GM19438 (cell line): ENCODE results near the gene IFNL3.
"Not testable (repeated sequence)": the region's sequence is repeated elsewhere in the genome, so short reads cannot be mapped to it uniquely, and the experiment has no call there.

Source experiments
- ATAC-seq: cut with Tn5 transposase; IDR thresholded peaks from one replicate; pipeline ENCODE4 v1.9.1; 2021; ENCODE audit warnings: low read depth; ENCODE audit not compliant: unreplicated experiment

The IFNL3 gene

DNA sequence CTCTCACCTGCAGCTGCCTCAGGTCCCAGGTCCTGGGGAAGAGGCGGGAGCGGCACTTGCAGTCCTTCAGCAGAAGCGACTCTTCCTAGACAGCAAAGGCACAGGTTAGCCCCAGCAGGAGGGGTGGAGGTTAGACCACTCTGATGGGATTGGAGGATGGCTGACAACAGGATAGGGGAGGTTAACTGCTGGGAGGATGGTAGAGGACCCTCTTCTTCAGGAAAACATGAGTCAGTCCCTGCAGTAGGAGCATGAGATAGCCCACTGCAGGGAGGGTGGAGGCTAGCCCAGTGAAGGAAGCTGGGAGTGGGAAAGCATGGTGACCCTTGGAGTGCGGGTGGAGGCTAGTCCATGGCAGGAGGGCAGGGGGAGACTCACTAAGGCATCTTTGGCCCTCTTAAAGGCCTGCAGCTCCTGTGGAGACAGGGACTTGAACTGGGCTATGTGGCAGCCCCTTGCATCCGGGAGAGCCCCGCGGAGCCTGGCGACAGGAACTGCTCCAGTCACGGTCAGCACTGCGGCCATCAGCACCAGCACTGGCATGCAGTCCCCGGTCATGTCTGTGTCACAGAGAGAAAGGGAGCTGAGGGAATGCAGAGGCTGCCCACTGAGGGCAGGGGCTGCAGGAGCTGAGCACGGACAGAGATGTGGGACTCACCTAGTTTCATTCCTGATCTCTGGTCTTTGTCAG is at the start of gene IFNL3:
IFNL3 (minus strand) TSS at position 597 of the 691 bp plus-strand sequence; CDS start at position 558, 39 bp downstream.
- not testable (repeated sequence) for ATAC-seq

DNA sequence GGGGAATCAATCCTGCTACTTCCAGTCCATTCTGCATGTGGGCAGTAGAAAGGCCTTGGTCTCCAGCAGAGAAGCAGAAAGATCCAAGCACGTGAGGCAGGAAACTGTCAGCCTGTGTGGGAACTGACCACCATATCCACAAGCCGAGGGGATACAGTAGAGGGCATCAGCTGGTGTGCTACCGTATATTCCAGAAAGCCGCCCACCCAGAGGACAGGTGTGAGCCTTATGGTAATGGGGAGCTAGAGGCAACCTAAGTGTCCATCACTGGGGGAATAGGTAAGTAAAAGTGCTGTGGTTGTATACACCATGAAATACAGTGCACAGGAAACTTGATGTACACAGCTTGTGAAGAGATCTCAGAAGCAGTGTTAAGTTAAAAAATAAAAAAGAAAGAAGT is 48.6 kb upstream of the IFNL3 start:
- ATAC-seq = no peak

DNA sequence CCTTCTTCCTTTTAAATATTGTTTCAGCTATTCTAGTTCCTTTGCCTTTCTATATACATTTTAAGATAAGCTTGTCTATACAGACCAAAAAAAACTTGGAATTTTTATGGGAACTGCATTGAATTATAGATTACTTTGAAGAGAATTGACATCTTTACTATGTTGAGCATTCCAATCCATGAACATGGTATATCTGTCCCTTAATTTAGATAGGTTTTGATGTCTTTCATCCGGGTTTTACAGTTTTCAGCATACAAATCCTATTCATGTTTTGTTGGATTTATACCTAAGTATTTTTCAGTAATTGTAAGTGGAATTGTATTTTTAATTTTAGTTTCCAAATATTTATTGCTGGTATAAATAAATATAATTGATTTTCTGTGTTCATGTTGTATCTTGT is 39.2 kb upstream of the IFNL3 start:
- no peak for ATAC-seq

DNA sequence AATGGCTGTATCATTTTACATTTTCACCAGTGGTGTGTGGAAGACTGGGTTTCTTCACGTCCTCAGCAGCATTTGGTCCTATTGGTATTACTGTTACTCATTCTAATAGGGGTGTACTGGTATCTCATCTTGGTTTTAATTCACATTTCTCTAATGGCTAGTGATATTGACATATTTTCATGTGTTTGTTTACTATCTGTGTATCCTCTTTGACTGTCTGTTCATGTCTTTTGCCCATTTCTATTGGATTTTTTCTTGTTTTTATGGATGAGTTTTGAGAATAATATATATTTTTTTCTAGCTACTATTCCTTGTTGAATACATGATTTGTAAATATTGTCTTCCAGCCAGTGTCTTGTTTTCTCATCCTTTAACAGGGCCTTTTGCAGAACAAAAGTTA is 37.2 kb upstream of the IFNL3 start:
- no peak for ATAC-seq

DNA sequence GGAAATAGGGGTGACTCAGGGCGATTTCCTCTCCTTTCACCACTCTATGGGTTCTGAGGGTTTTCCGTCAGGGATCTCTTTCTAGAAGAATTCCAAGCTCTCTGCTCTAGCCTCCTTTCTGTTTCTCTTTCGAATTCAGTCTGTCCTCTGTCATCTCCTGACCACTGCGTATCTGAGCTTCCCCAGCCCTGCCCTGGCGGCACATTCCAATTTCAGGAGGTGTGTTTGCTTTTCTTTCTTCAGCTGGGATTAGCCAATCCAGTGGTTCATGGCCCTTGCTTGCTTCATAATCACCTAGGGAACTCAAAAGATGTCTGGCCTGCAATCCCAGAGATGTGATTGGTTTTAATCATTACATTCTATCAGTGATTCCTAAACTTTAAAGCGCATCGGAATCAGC is 32.8 kb upstream of the IFNL3 start:
- no peak for ATAC-seq

DNA sequence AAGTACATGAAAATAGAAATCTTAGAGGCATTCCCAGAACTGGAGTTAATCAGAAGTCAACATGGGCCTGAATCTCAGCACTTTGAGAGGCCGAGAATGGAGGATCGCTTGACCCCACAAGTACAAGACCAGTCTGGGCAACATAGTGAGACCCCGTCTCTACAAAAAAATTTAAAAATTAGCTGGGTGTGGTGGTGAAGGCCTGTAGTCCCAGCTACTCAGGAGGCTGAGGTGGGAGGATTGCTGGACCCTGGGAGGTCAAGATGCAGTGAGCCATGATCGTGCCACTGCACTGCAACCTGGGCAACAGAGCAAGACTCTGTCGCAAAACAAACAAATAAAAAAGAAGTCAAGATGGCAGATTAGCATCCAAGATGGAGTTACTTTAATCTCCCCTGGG is 31.9 kb upstream of the IFNL3 start:
- ATAC-seq = no peak

DNA sequence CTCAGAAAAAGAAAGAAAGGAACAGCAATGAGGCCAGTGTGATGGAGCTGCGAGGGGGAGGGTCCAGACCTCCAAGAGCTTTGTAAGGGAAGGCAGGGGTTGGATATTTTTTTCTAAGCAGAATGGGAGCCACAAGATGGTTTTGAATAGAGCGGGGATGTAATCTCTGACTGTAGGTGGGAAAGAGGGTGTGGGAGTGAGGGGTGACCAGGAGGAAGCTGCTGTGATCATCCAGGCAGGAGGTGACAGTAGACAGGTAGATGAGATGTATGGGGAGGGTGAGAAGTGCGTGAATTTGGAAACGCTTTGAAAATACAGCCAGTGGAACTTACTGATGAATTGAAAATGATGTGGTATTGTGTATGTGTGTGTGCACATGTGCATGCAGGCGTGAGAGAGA is 30.8 kb upstream of the IFNL3 start:
- ATAC-seq = no peak

DNA sequence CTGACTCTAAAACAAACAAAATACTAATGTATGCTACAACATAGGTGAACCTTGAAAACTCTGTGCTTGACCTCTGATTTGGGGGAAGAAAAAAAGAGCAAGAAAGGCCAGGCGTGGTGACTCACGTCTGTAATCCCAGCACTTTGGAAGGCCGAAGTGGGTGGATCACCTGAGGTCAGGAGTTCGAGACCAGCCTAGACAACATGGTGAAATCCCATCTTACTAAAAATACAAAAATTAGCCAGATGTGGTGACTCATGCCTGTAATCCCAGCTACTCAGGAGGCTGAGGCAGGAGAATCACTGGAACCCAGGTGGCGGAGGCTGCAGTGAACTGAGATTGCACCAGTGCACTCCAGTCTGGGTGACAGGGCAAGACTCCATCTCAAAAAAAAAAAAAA is 29.1 kb upstream of the IFNL3 start:
- not testable (repeated sequence) for ATAC-seq

DNA sequence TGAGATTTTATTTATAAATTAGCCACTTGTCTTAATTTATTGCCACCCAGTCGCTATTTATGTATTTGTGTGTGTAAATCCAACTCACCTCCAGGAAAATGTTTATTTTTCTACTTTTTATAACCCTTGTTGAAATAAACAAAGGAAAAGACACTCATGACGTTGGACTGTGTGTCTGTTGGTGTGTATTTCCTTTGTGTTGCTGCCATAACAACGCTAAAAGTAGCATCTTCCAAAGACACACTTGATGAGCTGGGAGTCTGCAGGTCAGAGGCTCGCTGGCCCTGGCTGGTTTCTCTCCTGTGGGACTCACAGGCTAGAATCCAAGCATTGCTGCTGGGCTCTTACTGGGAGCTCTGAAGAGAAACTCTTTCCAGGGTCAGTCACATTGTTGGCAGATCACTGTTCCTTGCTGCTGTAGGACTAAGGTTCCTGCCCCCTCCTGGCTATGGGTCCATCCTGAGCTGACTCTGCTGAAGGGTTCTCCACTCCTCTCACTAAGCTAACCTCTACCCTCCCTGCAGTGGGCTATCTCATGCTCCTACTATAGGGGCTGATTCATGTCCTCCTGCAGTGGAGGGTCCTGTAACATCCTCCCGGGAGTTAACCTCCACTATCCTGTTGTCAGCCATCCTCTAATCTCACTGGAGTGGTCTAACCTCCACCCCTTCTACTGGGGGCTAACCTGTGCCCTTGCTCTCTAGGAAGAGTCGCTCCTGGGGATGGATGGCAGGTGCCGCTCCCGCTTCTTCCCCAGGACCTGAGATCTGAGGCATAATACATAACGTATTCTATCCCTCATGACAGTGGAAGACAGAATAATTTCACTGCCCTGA is 25.4 kb upstream of the IFNL3 start:
- no peak for ATAC-seq

DNA sequence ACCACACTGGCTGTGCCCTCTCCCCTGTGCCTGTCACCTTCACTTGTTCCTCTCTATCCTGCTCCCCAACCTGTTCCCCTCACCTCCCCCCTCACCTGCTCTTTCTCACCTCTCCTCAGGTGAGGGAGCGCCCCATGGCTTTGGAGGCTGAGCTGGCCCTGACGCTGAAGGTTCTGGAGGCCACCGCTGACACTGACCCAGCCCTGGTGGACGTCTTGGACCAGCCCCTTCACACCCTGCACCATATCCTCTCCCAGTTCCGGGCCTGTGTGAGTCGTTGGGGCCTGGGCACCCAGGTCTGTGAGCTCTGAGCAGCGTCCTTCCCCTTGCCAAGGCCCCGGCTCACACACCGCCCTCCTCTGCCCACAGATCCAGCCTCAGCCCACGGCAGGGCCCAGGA is 24.6 kb upstream of the IFNL3 start:
- ATAC-seq = not testable (repeated sequence)

DNA sequence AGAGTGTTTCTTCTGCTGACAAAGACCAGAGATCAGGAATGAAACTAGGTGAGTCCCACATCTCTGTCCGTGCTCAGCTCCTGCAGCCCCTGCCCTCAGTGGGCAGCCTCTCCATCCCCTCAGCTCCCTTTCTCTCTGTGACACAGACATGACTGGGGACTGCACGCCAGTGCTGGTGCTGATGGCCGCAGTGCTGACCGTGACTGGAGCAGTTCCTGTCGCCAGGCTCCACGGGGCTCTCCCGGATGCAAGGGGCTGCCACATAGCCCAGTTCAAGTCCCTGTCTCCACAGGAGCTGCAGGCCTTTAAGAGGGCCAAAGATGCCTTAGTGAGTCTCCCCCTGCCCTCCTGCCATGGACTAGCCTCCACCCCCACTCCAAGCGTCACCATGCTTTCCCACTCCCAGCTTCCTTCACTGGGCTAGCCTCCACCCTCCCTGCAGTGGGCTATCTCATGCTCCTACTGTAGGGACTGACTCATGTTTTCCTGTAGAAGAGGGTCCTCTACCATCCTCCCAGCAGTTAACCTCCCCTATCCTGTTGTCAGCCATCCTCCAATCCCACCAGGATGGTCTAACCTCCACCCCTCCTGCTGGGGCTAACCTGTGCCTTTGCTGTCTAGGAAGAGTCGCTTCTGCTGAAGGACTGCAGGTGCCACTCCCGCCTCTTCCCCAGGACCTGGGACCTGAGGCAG is 23.9 kb upstream of the IFNL3 start:
- not testable (repeated sequence) for ATAC-seq

DNA sequence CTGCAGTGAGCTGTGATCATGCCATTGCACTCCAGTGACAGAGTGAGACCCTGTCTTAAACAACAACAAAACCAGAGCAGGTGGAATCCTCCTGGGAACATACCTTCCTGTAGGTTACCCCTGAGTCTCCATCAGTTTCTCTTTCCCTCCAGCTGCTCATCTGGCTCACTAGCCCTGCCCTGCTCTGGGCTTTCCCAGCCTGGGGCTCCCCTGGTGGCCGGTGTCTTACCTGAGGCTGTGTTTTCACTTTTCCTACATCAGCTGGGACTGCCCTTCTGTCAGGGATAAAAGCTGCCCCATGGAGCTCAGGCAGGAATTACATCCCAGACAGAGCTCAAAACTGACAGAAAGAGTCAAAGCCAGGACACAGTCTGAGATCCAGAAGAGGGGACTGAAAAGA is 23.3 kb upstream of the IFNL3 start, which contains the start of gene IFNL2:
IFNL2 (plus strand) TSS at position 312 of the 400 bp plus-strand sequence. CDS start 173 bp downstream, outside the sequence.
- not testable (repeated sequence) for ATAC-seq

DNA sequence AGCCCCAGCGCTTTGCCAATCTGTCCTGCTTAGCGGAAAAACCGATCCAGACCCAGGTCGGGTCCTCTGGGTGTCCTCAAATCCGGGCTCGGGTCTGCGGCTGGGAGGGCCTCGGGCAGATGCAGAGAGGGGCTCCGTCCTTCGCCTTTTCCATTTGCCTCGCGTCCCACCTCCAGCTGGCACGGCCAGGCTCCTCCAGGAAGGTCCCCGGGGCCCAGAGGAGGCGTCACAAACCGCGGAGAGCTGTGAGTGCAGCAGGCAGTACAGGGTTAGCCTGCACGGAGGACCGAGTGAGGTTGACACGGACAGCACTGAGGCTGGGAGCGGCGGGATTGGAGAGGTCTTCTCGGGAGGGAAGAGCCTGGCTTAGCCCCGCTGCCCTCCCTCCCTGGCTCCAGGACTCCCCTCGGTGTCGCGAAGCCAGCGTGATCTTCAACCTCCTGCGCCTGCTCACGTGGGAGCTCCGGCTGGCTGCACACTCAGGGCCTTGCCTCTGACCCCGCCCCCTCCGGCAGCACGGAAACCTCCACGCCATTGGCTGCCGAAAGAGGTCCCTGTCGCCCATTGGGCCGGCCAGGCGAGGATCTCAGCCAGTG is 20.6 kb upstream of the IFNL3 start:
- no peak for ATAC-seq

DNA sequence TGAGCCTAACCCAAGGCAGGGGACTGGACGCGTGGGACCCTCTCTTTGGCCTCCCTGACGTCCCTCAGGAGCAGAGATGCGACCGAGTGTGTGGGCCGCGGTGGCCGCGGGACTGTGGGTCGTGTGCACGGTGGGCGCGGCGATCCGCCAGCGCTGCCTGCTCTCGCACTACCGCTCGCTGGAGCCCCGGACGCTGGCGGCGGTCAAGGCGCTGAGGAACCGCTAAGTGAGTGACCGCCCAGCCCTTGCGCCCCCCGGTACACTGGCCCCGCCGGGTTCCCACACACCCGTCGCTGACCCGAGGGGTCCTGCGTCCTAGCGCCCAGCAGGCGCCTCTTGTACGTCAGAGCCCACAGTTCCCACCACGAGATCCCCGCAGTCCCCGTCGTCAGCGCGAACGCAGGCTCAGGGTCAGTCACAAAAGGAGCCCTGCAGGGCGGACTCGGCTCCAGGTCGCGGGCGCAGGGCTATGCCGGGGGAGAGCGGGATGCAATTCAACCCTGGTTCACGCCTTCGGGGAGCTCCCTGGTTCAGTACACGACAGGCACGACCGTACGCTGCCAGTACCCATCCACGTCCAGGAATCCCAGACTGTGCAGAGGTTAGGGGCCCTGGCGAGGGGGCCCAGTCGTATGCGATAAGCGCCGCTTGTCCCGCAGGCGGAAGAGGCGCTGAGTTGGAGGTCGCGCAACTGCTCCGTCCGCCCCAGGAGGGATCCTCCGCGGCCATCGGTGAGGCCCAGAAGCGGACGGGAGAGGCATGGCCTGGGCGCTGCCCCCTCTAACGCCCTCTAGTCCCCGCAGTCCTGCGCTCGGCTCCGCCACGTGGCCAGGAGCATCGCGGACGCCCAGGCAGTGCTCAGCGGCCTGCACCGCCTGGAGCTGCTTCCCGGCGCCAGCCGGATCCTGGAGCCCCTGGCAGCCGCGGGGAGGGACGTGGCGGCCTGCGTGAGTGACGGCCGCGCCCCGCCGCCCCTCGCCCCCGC is 19.8 kb upstream of the IFNL3 start:
- ATAC-seq = no peak

DNA sequence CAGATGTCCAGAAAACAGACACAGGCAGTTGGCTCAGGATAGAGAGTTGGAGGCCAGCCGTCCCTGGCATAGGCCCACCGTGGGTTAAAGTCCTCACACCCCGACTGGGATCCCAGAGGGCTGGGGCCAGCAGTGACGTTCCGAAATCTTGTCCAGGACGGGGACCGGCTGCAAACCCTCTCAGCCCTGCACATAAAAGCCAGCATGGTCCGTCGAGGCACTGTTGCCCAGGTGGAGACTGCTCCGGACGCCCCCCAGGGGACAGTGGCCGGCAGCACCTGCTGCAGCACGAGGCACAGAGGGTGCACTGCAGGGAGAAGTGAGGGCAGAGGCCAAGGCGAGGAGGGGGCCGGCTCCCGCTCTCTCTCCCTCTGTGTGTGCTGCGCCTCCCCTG is 19.1 kb upstream of the IFNL3 start:
- no peak for ATAC-seq

DNA sequence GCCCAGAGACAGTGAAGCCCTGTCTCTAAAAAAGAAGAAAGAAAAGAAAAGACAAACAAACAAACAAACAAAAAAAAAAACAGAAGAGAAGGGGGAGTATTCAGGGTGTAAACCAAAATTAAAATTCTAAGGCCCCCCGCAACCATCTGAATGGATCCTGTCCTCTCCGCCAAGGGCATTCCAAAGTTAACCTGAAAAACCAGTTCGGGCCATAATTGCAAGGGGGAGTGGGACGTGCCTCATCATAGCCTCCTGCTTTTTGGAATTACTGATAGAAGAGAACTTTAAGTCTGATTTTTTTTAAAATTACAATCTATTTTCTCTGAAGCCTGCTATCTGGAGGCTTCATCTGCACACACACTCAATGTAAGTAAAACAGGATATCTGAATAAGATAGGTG is 17.7 kb upstream of the IFNL3 start:
- ATAC-seq = no peak

DNA sequence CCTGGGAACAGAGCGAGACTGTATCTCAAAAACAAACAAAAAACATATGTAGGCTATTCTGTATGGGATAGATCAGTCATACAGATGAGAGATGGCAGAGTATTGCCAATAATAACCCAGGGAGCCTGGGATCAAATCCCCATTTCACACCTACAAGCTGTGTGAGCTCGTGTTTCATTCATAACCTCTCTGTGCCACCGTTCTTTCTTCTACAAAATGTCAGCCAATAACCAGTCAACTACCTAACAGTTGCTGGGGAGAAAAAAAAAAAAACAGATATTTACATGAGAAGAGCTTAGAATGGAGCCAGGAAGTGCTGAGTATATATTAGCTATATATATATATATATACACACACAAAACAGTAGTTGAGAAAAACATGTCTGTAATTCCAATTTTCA is 16.9 kb upstream of the IFNL3 start:
- no peak for ATAC-seq

DNA sequence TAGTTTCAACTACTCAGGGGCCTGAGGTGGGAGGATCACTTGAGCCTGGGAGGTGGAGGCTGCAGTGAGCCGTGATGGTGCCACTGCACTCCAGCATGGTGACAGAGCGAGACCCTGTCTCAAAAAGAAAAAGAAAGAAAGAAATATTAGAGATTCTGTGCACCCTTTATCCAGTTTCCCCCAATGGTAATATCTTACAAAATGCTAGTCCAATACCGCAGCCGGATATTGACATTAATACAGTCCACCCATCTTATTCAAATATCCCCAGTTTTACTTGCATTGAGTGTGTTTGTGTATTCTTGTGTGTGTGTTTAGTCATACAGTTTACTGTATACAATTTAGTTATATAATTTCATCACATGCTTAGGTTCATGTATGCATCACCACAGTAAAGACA is 12.4 kb upstream of the IFNL3 start:
- ATAC-seq = no peak

DNA sequence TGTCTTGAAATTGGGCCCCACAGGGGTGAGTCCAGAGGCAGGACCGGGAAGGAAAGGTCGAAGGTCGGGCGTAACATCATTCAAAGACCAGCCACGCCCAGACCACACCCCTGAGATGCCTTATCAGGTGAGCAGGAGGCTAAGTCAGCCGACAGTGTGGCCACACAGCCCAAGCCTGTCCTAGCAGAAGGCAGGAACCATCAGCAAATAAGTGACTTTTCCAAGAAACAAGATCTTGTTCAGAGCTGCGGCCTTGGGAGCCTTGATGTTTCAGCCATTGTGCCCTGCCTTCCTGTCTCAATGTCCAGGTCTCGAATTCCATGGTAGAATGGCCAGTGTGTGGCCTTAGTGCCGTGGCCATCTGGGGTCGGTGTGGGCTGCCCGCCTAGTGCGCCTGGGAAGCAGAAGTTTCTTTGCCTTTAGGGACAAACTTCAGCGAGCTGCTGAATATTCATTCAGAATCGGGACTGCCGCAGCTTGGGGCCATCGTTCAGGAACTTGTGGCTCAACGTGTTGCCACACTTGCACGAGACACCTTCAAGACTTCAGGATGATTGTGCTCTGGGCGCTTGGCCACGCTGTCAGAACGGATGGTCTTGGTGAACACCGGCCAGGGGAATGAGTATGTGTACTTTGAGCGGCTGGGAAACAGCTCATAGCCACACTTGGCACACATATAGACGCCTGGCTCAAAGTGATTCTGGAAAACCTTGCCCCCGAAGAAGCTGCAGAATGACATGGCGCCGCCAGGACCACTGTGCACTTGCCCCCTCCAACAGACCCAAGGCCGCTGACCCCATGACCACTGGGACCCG is 9.9 kb upstream of the IFNL3 start:
- ATAC-seq = no peak
